ENCODE measurements around the gene FXYD7.
"Not testable (repeated sequence)": the region's sequence is repeated elsewhere in the genome, so short reads cannot be mapped to it uniquely, and the experiment has no call there.

The FXYD7 gene

GRCh38 chr19:35127871-35128270, 15.2 kb upstream of the FXYD7 start:
- DNase-seq (ENCODE audit: low read depth), result no peak

GRCh38 chr19:35128398-35129057, 14.5 kb upstream of the FXYD7 start:
- DNase-seq (ENCODE audit: low read depth), result no peak

GRCh38 chr19:35129724-35130274, 13.3 kb upstream of the FXYD7 start:
- not testable (repeated sequence) for DNase-seq (ENCODE audit: low read depth)

- DNase-seq (ENCODE audit: low read depth), result no peak
These were observed 12.0 kb upstream of the FXYD7 start for GRCh38 chr19:35130761-35131720.

- no peak for DNase-seq (ENCODE audit: low read depth)
These were observed 10.8 kb upstream of the FXYD7 start for GRCh38 chr19:35132254-35132653.

- DNase-seq (ENCODE audit: low read depth), result no peak
These were observed 9.2 kb upstream of the FXYD7 start for GRCh38 chr19:35133826-35134225.

GRCh38 chr19:35134601-35135242, 8.3 kb upstream of the FXYD7 start, which contains the start of gene LGI4:
Gene LGI4 (minus strand): TSS chr19:35135059. CDS start chr19:35134680, 379 bp downstream.
- DNase-seq (ENCODE audit: low read depth), result no peak

- peak; percentile 48 for DNase-seq (ENCODE audit: low read depth)
These were observed 7.6 kb upstream of the FXYD7 start for GRCh38 chr19:35135389-35135909.

- no peak for DNase-seq (ENCODE audit: low read depth)
These were observed 6.8 kb upstream of the FXYD7 start for GRCh38 chr19:35136231-35136630.

GRCh38 chr19:35136977-35137702, 5.9 kb upstream of the FXYD7 start:
- no peak for DNase-seq (ENCODE audit: low read depth)

GRCh38 chr19:35138305-35138892, 4.7 kb upstream of the FXYD7 start, which contains the start of gene FXYD1:
Gene FXYD1 (plus strand): TSS chr19:35138824. CDS start chr19:35140080, 1,256 bp downstream.
- no peak for DNase-seq (ENCODE audit: low read depth)

GRCh38 chr19:35140207-35140961, 2.7 kb upstream of the FXYD7 start:
- DNase-seq (ENCODE audit: low read depth), result no peak

- peak; percentile 94 for DNase-seq (ENCODE audit: low read depth)
These were observed 1.9 kb upstream of the FXYD7 start for GRCh38 chr19:35140962-35141836.

GRCh38 chr19:35141837-35142605, 1.0 kb upstream of the FXYD7 start:
- DNase-seq (ENCODE audit: low read depth), result no peak

- DNase-seq (ENCODE audit: low read depth), result peak; percentile 56
These were observed 337 bp upstream of the FXYD7 start for GRCh38 chr19:35142606-35143230.

GRCh38 chr19:35143818-35144217, 763 bp downstream of the FXYD7 start:
- no peak for DNase-seq (ENCODE audit: low read depth)

GRCh38 chr19:35144259-35144599, 1.2 kb downstream of the FXYD7 start:
- no peak for DNase-seq (ENCODE audit: low read depth)
